DMS53 treated with DMSO at 0.1 percent for 48 hours (cell line): Measurements from ENCODE around the gene MYD88.

Source experiments
- DNase-seq: peaks from one replicate; lab custom pipeline; 2025; ENCODE audit not compliant: unreplicated experiment; lab: John Stamatoyannopoulos, UW

The MYD88 gene

GRCh38 chr3:38138349-38139190 is at the start of gene MYD88:
TSS of gene MYD88 (plus strand) at chr3:38138661. CDS start at chr3:38138701, 40 bp downstream.
- DNase-seq = no peak

- no peak for DNase-seq
Observed at GRCh38 chr3:38089163-38089562, 49.3 kb upstream of the MYD88 start.

- no peak for DNase-seq
Observed at GRCh38 chr3:38090453-38090852, 48.0 kb upstream of the MYD88 start.

- no peak for DNase-seq
Observed at GRCh38 chr3:38094999-38095398, 43.5 kb upstream of the MYD88 start.

GRCh38 chr3:38095669-38096483 is 42.6 kb upstream of the MYD88 start:
- DNase-seq = no peak

- no peak for DNase-seq
Observed at GRCh38 chr3:38097446-38098375, 40.8 kb upstream of the MYD88 start.

- DNase-seq = no peak
Observed at GRCh38 chr3:38098376-38098723, 40.1 kb upstream of the MYD88 start.

GRCh38 chr3:38099518-38099917 is 38.9 kb upstream of the MYD88 start:
- no peak for DNase-seq

- no peak for DNase-seq
Observed at GRCh38 chr3:38100498-38100897, 38.0 kb upstream of the MYD88 start.

- no peak for DNase-seq
Observed at GRCh38 chr3:38101811-38102443, 36.5 kb upstream of the MYD88 start.

GRCh38 chr3:38102444-38102814 is 36.0 kb upstream of the MYD88 start:
- DNase-seq = no peak

- no peak for DNase-seq
Observed at GRCh38 chr3:38105525-38105924, 32.9 kb upstream of the MYD88 start.

- no peak for DNase-seq
Observed at GRCh38 chr3:38107911-38108648, 30.4 kb upstream of the MYD88 start.

GRCh38 chr3:38108649-38109579 is 29.5 kb upstream of the MYD88 start:
- no peak for DNase-seq

- DNase-seq = no peak
Observed at GRCh38 chr3:38109580-38110313, 28.7 kb upstream of the MYD88 start.

- no peak for DNase-seq
Observed at GRCh38 chr3:38110314-38111050, 28.0 kb upstream of the MYD88 start.

GRCh38 chr3:38111201-38111600 is 27.3 kb upstream of the MYD88 start:
- no peak for DNase-seq
